Measurements from ENCODE around the gene EIF4A3.

Gene EIF4A3

GRCh38 chr17:80110927-80111701 lies 35.8 kb downstream of the EIF4A3 start:
- no peak for DNase-seq

GRCh38 chr17:80110447-80110812 lies 36.5 kb downstream of the EIF4A3 start:
- no peak for DNase-seq

DNA sequence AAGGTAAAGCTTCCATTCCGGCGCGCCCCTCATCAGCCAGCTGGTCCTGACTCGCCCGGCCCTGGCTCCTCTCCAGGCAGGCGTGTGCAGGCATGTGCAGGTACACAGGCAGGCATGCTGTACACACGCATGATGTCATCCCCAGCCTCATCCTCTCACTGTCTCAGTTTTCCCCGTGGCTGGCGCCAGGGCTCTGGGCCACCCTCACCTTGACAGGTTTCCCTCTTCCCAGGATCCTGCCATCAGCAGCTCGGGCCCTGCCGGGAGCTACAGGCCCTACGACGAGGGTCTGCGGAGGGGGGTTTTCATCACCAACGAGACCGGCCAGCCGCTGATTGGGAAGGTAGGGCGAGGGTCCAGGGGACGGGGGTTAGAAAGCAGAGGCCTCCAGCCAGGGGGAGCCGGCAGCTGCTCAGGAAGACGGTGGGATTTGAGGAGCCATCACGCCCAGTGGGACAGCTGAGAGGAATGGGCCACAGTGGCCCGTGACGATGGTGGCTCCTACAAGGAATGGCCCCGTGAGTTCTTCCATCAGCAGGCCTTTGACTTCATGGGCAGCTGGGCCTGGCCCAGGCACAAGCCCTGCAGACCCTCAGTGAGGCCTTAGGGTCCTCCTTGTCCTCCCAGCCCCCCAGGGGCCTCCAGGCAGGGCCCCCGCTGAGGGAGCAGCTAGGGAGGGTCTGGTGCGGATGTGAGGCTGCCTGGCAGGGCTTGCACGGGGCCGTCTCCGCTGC lies 37.0 kb downstream of the EIF4A3 start:
- no peak for DNase-seq

DNA sequence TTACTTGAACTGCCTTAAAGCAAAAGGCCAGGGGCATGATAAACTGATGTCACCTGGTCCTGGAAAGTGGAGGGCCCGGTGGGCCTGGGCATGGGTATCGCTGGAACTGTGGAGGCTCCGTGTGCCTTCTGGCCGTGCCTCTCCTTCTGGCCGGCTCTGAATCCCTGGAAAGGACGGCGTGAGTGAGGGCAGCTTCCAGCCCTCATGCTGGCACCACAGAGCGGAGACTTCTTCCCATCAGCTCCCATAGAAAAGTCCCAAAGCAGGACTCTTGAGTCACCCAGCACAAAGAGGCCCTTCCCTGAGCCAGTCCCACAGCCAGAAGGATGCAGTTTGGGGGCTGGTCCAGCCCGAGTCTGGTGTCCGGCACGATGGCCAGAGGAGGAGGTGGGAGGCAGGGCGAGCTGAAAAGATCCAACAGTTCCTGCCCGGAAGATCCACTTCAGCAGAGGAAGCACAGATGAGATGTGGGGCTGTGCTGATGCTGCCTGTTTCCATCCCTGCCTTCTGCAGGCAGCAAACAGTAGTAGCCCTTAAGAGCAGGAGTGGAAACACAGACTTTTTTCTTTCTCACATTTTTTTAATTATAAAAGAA lies 37.8 kb downstream of the EIF4A3 start:
- DNase-seq, result no peak

GRCh38 chr17:80108036-80108971 lies 38.6 kb downstream of the EIF4A3 start:
- DNase-seq, result no peak

DNA sequence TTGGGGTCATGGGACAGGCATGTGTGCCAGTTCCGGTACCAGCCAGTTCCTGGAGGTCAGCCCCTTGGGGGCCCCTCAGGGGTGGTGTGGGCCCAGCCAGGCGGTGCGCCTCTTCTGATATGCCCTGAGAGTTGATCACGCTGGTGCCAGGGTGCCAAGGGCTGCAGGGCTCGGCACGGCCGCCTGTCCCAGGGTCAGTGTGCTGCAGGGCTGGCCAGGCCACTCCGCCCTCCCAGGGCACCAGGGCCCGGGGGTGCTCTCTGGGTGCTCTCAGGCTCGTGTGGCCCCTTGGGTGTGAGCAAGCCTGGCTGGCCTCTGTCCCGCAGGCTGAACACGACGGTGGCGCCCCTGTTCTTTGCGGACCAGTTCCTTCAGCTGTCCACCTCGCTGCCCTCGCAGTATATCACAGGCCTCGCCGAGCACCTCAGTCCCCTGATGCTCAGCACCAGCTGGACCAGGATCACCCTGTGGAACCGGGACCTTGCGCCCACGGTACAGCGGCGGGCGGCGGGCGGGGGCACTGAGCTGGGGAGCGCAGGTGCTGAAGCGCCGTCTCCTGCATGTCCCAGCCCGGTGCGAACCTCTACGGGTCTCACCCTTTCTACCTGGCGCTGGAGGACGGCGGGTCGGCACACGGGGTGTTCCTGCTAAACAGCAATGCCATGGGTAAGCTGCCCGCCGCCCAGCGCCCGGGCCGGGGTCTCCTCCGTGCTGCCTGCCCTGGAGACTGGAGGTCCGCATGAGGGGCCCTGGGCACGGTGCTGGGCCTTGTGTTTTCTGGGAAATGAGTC lies 39.5 kb downstream of the EIF4A3 start:
- DNase-seq, result no peak

- no peak for DNase-seq
Measured at GRCh38 chr17:80106751-80107150, 40.2 kb downstream of the EIF4A3 start.

DNA sequence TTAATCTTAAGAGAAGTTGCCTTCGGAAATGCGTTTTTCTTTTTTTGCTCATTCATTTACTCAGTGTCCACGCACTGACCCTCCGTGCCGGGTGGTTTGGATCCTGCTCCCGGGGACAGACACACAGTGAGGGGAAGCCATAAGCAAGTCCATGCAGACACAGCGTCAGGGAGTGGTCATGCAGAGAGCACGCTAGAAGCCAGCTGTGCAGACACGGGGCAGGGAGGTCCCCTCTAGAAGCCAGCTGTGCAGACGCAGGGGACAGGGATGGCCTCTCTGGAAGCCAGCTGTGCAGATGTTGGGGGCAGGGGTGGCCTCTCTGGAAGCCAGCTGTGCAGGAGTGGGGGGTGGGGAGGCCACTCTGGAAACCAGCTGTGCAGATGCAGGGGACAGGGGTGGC lies 40.8 kb downstream of the EIF4A3 start:
- DNase-seq, result no peak

DNA sequence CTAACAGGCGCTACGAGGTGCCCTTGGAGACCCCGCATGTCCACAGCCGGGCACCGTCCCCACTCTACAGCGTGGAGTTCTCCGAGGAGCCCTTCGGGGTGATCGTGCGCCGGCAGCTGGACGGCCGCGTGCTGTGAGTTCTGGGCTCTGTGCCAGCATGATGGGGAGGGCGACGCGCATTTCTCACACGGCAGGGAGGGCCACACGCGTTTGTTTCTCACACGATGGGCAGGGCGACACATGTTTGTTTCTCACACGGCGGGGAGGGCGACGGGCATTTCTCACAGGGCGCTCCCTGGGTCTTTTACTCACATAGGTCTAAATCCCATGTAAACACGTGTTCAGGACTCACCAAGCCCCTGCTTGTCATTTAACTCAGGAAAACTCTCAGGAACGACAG lies 41.2 kb downstream of the EIF4A3 start:
- no peak for DNase-seq

DNA sequence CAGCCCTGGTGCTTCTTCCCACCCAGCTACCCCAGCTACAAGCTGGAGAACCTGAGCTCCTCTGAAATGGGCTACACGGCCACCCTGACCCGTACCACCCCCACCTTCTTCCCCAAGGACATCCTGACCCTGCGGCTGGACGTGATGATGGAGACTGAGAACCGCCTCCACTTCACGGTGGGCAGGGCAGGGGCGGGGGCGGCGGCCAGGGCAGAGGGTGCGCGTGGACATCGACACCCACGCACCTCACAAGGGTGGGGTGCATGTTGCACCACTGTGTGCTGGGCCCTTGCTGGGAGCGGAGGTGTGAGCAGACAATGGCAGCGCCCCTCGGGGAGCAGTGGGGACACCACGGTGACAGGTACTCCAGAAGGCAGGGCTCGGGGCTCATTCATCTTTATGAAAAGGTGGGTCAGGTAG lies 42.0 kb downstream of the EIF4A3 start:
- no peak for DNase-seq

DNA sequence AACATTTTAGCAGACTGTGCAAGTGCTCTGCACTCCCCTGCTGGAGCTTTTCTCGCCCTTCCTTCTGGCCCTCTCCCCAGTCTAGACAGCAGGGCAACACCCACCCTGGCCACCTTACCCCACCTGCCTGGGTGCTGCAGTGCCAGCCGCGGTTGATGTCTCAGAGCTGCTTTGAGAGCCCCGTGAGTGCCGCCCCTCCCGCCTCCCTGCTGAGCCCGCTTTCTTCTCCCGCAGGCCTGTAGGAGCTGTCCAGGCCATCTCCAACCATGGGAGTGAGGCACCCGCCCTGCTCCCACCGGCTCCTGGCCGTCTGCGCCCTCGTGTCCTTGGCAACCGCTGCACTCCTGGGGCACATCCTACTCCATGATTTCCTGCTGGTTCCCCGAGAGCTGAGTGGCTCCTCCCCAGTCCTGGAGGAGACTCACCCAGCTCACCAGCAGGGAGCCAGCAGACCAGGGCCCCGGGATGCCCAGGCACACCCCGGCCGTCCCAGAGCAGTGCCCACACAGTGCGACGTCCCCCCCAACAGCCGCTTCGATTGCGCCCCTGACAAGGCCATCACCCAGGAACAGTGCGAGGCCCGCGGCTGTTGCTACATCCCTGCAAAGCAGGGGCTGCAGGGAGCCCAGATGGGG lies 42.5 kb downstream of the EIF4A3 start:
- DNase-seq, result no peak

- no peak for DNase-seq
Measured at GRCh38 chr17:80103449-80104085, 43.4 kb downstream of the EIF4A3 start.

DNA sequence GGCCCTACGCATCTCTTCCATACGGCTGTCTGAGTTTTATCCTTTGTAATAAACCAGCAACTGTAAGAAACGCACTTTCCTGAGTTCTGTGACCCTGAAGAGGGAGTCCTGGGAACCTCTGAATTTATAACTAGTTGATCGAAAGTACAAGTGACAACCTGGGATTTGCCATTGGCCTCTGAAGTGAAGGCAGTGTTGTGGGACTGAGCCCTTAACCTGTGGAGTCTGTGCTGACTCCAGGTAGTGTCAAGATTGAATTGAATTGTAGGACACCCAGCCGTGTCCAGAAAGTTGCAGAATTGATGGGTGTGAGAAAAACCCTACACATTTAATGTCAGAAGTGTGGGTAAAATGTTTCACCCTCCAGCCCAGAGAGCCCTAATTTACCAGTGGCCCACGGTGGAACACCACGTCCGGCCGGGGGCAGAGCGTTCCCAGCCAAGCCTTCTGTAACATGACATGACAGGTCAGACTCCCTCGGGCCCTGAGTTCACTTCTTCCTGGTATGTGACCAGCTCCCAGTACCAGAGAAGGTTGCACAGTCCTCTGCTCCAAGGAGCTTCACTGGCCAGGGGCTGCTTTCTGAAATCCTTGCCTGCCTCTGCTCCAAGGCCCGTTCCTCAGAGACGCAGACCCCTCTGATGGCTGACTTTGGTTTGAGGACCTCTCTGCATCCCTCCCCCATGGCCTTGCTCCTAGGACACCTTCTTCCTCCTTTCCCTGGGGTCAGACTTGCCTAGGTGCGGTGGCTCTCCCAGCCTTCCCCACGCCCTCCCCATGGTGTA lies 44.1 kb downstream of the EIF4A3 start:
- no peak for DNase-seq

GRCh38 chr17:80101946-80102663 lies 44.8 kb downstream of the EIF4A3 start:
- no peak for DNase-seq

DNA sequence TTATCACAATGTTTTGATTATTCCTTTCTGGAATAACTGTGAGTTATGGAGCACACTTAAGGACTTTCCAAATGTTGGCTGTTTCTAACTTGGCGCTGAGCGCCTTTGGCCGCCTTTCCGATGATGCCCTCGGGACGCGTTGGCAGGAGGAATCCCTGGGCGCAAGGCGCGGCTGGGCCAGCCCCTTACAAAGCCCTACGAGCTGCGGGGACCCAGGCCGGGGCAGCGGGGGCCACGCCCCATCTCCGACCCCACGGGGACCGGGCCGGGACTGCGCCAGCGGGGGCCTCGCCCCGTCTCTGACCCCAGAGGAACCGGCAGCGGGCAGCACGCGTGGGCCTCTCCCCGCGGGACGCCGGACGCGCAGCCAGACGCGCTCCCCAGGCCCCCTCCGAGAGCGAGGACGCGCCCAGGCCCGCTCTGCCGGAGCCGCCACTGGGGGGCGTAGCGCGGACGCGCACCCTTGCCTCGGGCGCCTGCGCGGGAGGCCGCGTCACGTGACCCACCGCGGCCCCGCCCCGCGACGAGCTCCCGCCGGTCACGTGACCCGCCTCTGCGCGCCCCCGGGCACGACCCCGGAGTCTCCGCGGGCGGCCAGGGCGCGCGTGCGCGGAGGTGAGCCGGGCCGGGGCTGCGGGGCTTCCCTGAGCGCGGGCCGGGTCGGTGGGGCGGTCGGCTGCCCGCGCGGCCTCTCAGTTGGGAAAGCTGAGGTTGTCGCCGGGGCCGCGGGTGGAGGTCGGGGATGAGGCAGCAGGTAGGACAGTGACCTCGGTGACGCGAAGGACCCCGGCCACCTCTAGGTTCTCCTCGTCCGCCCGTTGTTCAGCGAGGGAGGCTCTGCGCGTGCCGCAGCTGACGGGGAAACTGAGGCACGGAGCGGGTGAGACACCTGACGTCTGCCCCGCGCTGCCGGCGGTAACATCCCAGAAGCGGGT lies 45.6 kb downstream of the EIF4A3 start, which contains the start of gene GAA:
Gene GAA (plus strand): TSS at position 571 of the 935 bp plus-strand sequence. CDS start 3,006 bp downstream, outside the sequence.
- peak; percentile 77 for DNase-seq

DNA sequence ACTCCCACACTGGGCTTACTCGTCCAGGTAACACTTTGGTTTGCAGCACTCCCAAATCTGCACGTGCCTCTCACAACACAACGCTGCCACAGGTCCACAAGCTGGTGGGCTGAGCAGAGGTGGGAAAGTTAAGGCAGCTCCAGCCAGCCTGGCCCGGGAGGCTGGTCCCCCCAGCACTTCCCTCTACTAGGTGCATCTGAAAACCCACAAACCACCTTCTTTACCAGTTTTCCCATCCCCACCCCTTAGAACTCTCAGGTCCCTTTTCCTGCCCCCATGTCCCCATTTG lies 46.9 kb downstream of the EIF4A3 start:
- no peak for DNase-seq

- no peak for DNase-seq
Measured at GRCh38 chr17:80099291-80100034, 47.5 kb downstream of the EIF4A3 start.
